ENCODE results near the gene ADAMTS17.

DNA sequence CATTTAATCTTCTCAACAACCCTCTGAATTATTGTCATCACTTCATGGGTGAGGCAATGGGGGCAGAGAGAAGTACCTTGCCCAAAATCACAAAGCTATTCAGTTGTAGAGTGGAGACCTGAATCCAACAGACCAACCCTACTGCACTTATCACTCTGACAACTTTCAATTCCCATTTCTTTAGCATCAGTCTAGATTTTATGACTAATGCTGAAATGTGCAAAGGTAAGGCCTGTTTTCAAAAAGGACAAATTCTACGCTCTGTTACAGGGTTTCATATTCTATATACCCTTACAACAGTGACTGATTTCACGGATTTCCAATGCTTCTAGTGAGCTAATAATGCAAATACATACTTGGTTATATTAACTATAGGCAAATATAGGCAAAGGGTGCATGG lies 286.0 kb downstream of the ADAMTS17 start:
- TF ChIP-seq, protein P1, sequence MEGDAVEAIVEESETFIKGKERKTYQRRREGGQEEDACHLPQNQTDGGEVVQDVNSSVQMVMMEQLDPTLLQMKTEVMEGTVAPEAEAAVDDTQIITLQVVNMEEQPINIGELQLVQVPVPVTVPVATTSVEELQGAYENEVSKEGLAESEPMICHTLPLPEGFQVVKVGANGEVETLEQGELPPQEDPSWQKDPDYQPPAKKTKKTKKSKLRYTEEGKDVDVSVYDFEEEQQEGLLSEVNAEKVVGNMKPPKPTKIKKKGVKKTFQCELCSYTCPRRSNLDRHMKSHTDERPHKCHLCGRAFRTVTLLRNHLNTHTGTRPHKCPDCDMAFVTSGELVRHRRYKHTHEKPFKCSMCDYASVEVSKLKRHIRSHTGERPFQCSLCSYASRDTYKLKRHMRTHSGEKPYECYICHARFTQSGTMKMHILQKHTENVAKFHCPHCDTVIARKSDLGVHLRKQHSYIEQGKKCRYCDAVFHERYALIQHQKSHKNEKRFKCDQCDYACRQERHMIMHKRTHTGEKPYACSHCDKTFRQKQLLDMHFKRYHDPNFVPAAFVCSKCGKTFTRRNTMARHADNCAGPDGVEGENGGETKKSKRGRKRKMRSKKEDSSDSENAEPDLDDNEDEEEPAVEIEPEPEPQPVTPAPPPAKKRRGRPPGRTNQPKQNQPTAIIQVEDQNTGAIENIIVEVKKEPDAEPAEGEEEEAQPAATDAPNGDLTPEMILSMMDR (IDR thresholded peaks at IDR 0.05; ENCODE audit: low read depth, low read length, poor library complexity, severe bottlenecking): no peak
- TF ChIP-seq EZH2phosphoT487 (IDR thresholded peaks at IDR 0.05; ENCODE audit: borderline replicate concordance, low read length): no peak

Measured in DOHH2 (cell line).